Measurements from ENCODE around the gene RAB15.

DNA sequence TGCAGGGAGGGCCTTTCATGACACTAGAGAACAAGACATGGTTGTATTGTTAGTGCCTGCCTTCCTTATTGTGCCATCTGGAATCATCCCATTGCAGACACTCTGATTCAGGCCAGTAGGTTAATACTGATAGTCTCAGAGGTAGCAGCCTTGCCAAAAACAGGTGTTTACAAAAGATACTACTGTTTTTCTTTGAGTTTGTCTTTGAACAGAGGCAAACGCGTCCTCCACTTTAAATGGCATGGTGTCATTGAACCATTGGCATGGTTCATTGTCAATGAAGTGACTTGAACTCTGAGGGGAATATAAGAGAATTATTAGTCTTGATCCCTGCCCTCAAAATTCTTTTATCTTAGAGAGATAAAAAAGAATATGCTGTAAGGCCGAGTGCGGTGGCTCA is 18.8 kb upstream of the RAB15 start:
- TF ChIP-seq EZH2 (IDR thresholded peaks at IDR 0.05; ENCODE audit: low read length, unreplicated experiment): no peak
- TF ChIP-seq, protein P1, sequence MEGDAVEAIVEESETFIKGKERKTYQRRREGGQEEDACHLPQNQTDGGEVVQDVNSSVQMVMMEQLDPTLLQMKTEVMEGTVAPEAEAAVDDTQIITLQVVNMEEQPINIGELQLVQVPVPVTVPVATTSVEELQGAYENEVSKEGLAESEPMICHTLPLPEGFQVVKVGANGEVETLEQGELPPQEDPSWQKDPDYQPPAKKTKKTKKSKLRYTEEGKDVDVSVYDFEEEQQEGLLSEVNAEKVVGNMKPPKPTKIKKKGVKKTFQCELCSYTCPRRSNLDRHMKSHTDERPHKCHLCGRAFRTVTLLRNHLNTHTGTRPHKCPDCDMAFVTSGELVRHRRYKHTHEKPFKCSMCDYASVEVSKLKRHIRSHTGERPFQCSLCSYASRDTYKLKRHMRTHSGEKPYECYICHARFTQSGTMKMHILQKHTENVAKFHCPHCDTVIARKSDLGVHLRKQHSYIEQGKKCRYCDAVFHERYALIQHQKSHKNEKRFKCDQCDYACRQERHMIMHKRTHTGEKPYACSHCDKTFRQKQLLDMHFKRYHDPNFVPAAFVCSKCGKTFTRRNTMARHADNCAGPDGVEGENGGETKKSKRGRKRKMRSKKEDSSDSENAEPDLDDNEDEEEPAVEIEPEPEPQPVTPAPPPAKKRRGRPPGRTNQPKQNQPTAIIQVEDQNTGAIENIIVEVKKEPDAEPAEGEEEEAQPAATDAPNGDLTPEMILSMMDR (conservative IDR thresholded peaks at IDR 0.05; ENCODE audit: low read depth, low read length): no peak

All from PC-3 (cell line).